Peyer's patch (tissue), 4 donors: ENCODE measurements around the gene CAMSAP1.

Source experiments
- CTCF ChIP-seq, 6 experiments: fragments of 450-650 bp in 4 of 6; fragments of 200-600 bp in 2 of 6; sonication (generic) in 1 of 6; IDR thresholded peaks; one replicate each; pipeline ENCODE4 v1.5.1; 2017 to 2019; ENCODE audit warnings: antibody characterized with exemption in 6 of 6, mild to moderate bottlenecking in 3 of 6, moderate library complexity in 1 of 6
- POLR2A ChIP-seq, 2 donors: fragments of 450-650 bp; IDR thresholded peaks; one replicate each; pipeline ENCODE4 v1.5.1; 2017; ENCODE audit warnings: antibody characterized with exemption in 2 of 2, mild to moderate bottlenecking in 2 of 2, moderate library complexity in 2 of 2

GRCh38 chr9:135906291-135907005 is 898 bp downstream of the CAMSAP1 start:
- TF ChIP-seq CTCF (IDR thresholded peaks at IDR 0.05) (no peak), POLR2A (IDR thresholded peaks at IDR 0.05) (no peak)
